ENCODE measurements around the gene PPP6R2.

PPP6R2 gene

DNA sequence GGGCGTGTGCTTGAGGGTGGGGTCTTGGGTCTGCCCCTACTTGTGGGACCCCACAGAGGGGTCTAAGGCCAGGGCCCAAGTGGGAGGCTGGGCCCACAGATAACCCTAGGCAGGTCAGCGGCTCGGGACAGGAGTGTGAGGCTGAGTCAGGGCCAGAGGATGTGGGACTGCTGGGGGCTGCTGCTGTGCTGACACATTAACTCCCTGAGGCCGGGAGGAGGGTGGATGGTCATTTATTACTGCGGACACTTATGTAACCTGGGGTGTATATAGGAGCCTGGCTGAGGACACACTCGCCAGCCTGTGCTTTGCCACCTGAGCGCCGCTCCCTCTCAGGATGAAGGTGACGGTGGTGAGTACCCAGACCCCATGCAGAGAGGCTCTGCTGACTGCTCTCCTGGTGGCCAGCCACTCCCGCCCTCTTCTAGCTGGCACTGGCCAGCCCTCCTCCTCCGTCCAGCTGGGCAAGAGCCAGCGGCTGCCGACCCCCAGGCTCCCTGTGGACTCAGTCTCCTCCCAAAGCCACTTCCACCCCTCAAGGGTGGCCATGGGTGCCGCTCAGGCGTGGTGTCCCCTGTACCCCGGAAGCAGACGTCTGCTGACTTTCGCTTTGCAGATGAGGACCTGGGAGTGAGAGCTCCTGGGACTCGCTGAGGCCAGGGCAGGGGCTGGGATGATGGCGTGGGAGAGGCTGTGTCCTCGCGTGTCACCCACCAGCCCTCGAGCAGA, 143.6 kb downstream of the PPP6R2 start, which contains the start of gene MIOX:
TSS of gene MIOX (plus strand) at position 299 of the 729 bp plus-strand sequence. CDS start at position 338, 39 bp downstream.
- DNase-seq = no peak

GRCh38 chr22:50487290-50488005, 144.3 kb downstream of the PPP6R2 start:
- no peak for DNase-seq

GRCh38 chr22:50488006-50488677, 145.0 kb downstream of the PPP6R2 start:
- DNase-seq = no peak

GRCh38 chr22:50488886-50489285, 145.8 kb downstream of the PPP6R2 start:
- no peak for DNase-seq

- DNase-seq = no peak
Observed at GRCh38 chr22:50489363-50490243, 146.5 kb downstream of the PPP6R2 start.

- no peak for DNase-seq
Observed at GRCh38 chr22:50490531-50491308, 147.6 kb downstream of the PPP6R2 start.

Measured in fibroblast of skin of abdomen (primary cell).